HepG2 (cell line): Measurements from ENCODE around the gene PACSIN1.

Experiments
- ADNP ChIP-seq: sonication (generic); formaldehyde crosslinking; IDR thresholded peaks from 2 replicates; pipeline ENCODE4 v1.4.0; 2020; ENCODE audit warnings: missing genetic modification reagents
- CENPT ChIP-seq: sonication (generic); formaldehyde crosslinking; IDR thresholded peaks from 2 replicates; pipeline ENCODE4 v1.8.0; 2022; ENCODE audit warnings: low read depth, mild to moderate bottlenecking, moderate library complexity, missing genetic modification reagents
- CTCF ChIP-seq: sonication (generic); formaldehyde crosslinking; IDR thresholded peaks from 2 replicates; pipeline ENCODE4 v1.5.0; 2020; ENCODE audit warnings: mild to moderate bottlenecking, missing genetic modification reagents, moderate library complexity
- FOXK2 ChIP-seq: fragments of 450-650 bp; IDR thresholded peaks from 2 replicates; pipeline ENCODE4 v1.6.1; 2016
- MXD1 ChIP-seq: sonication (generic); formaldehyde crosslinking; IDR thresholded peaks from 2 replicates; pipeline ENCODE4 v1.4.0; 2020; ENCODE audit warnings: mild to moderate bottlenecking, missing genetic modification reagents
- POLR2AphosphoS5 ChIP-seq: IDR thresholded peaks from 2 replicates; pipeline ENCODE4 v1.6.1; 2012; ENCODE audit warnings: low read depth, low read length
- REL ChIP-seq: sonication (generic); formaldehyde crosslinking; conservative IDR thresholded peaks from 2 replicates; pipeline ENCODE4 v1.8.0; 2022; ENCODE audit warnings: mild to moderate bottlenecking, missing genetic modification reagents, moderate library complexity
- TFAP4 ChIP-seq: sonication (generic); IDR thresholded peaks from 2 replicates; pipeline ENCODE4 v1.6.1; 2016; ENCODE audit warnings: low read depth, borderline replicate concordance
- ZNF589 ChIP-seq: sonication (generic); formaldehyde crosslinking; conservative IDR thresholded peaks from 2 replicates; pipeline ENCODE4 v1.8.0; 2022; ENCODE audit warnings: mild to moderate bottlenecking, moderate library complexity, missing genetic modification reagents
- ZNF749 ChIP-seq: sonication (generic); formaldehyde crosslinking; IDR thresholded peaks from 2 replicates; pipeline ENCODE4 v1.8.0; 2022; ENCODE audit warnings: mild to moderate bottlenecking, missing genetic modification reagents, moderate library complexity, borderline replicate concordance

GRCh38 chr6:34437644-34437970 is 28.3 kb upstream of the PACSIN1 start:
- TF ChIP-seq POLR2AphosphoS5 (no peak), ZNF749 (CRISPR knock-in tag) (no peak), MXD1 (no peak), REL (CRISPR knock-in tag) (no peak), FOXK2 (no peak), CTCF (CRISPR knock-in tag) (no peak), ADNP (no peak), ZNF589 (no peak), TFAP4 (no peak), CENPT (CRISPR knock-in tag) (no peak)
